Mesenchymal stem cell (in vitro differentiated cells and primary cell): ENCODE results near the gene RPSA.
"Not testable (repeated sequence)": the region's sequence is repeated elsewhere in the genome, so short reads cannot be mapped to it uniquely, and the experiment has no call there.

Experiments
- DNase-seq: peaks from one replicate; pipeline ENCODE4 v3.0.0-alpha.2; 2013
- H2AFZ ChIP-seq: one replicate; pipeline ENCODE4 v1.6.1; 2013; ENCODE audit warnings: low read depth, mild to moderate bottlenecking, control low read depth, inconsistent platforms, low read length, moderate library complexity
- H2AK5ac ChIP-seq: 2 replicates; pipeline ENCODE4 v1.6.1; 2013; ENCODE audit warnings: low read length, moderate library complexity, mild to moderate bottlenecking, inconsistent platforms; ENCODE audit not compliant: severe bottlenecking
- H2BK120ac ChIP-seq: one replicate; pipeline ENCODE4 v1.6.1; 2013; ENCODE audit warnings: low read depth, mild to moderate bottlenecking, inconsistent platforms, low read length, moderate library complexity
- H2BK12ac ChIP-seq, 2 experiments: one replicate each; pipeline ENCODE4 v1.6.1; 2013; ENCODE audit warnings: inconsistent platforms in 2 of 2, low read length in 2 of 2, mild to moderate bottlenecking in 2 of 2, moderate library complexity in 2 of 2, control low read depth in 1 of 2
- H2BK15ac ChIP-seq: one replicate; pipeline ENCODE4 v1.6.1; 2013; ENCODE audit warnings: mild to moderate bottlenecking, low read depth, inconsistent platforms; ENCODE audit not compliant: poor library complexity, severe bottlenecking
- H2BK5ac ChIP-seq: 2 replicates; pipeline ENCODE4 v1.6.1; 2013; ENCODE audit warnings: low read depth, mild to moderate bottlenecking, low read length, control low read depth, inconsistent platforms; ENCODE audit not compliant: poor library complexity, severe bottlenecking
- H3K14ac ChIP-seq, 2 experiments: one replicate each; pipeline ENCODE4 v1.6.1; 2013; ENCODE audit warnings: inconsistent platforms in 2 of 2, low read length in 2 of 2, control low read depth in 1 of 2, mild to moderate bottlenecking in 1 of 2, moderate library complexity in 1 of 2
- H3K18ac ChIP-seq, 2 experiments: one replicate each; pipeline ENCODE4 v1.6.1; 2013; ENCODE audit warnings: inconsistent platforms in 2 of 2, low read length in 2 of 2, control low read depth in 1 of 2, low read depth in 1 of 2, mild to moderate bottlenecking in 1 of 2
- H3K23ac ChIP-seq, 2 experiments: one replicate each; pipeline ENCODE4 v1.6.1; 2013; ENCODE audit warnings: inconsistent platforms in 2 of 2, low read length in 2 of 2, mild to moderate bottlenecking in 2 of 2, moderate library complexity in 2 of 2, control low read depth in 1 of 2
- H3K27ac ChIP-seq: 2 replicates; pipeline ENCODE4 v1.5.1; 2013; ENCODE audit warnings: mild to moderate bottlenecking, moderate library complexity, low read length, control low read depth, inconsistent platforms; ENCODE audit not compliant: poor library complexity, severe bottlenecking
- H3K27me3 ChIP-seq, 2 experiments: 2 replicates each; pipeline versions ENCODE4 v1.6.1 to v1.7.0; 2013; ENCODE audit warnings: low read length in 2 of 2, mild to moderate bottlenecking in 2 of 2, moderate library complexity in 2 of 2, control low read depth in 1 of 2, inconsistent platforms in 1 of 2; ENCODE audit not compliant: control insufficient read depth in 1 of 2, insufficient read depth in 1 of 2
- H3K36me3 ChIP-seq, 2 experiments: 2 replicates each; pipeline versions ENCODE4 v1.6.1 to v1.7.0; 2013; ENCODE audit warnings: low read length in 2 of 2, control low read depth in 1 of 2, inconsistent platforms in 1 of 2, low read depth in 1 of 2, mild to moderate bottlenecking in 1 of 2; ENCODE audit not compliant: insufficient read depth in 2 of 2, control insufficient read depth in 1 of 2
- H3K4ac ChIP-seq, 2 experiments: one replicate each; pipeline ENCODE4 v1.6.1; 2013; ENCODE audit warnings: inconsistent platforms in 2 of 2, low read length in 2 of 2, mild to moderate bottlenecking in 2 of 2, moderate library complexity in 2 of 2, control low read depth in 1 of 2, low read depth in 1 of 2
- H3K4me1 ChIP-seq: 2 replicates; pipeline ENCODE4 v1.6.1; 2013; ENCODE audit warnings: low read depth, low read length, control low read depth; ENCODE audit not compliant: control insufficient read depth, insufficient read depth
- H3K4me2 ChIP-seq: 2 replicates; pipeline ENCODE4 v1.6.1; 2013; ENCODE audit warnings: low read length, mild to moderate bottlenecking, inconsistent platforms; ENCODE audit not compliant: poor library complexity, severe bottlenecking
- H3K4me3 ChIP-seq, 2 experiments: 2 replicates each; pipeline versions ENCODE4 v1.5.1 to v1.7.0; 2013; ENCODE audit warnings: low read length in 2 of 2, mild to moderate bottlenecking in 2 of 2, control low read depth in 1 of 2, low read depth in 1 of 2; ENCODE audit not compliant: insufficient read depth in 1 of 2
- H3K79me1 ChIP-seq: replicated peaks from 2 replicates; pipeline ENCODE4 v1.6.1; 2013; ENCODE audit warnings: mild to moderate bottlenecking, control low read depth, low read length, inconsistent platforms; ENCODE audit not compliant: poor library complexity, severe bottlenecking
- H3K9ac ChIP-seq: 2 replicates; pipeline ENCODE4 v1.7.0; 2013; ENCODE audit warnings: mild to moderate bottlenecking, low read length, moderate library complexity
- H3K9me3 ChIP-seq: 2 replicates; pipeline ENCODE4 v1.7.0; 2013; ENCODE audit warnings: mild to moderate bottlenecking, low read length; ENCODE audit not compliant: control insufficient read depth
- H4K8ac ChIP-seq: one replicate; pipeline ENCODE4 v1.6.1; 2013; ENCODE audit warnings: inconsistent platforms, mild to moderate bottlenecking, low read length, moderate library complexity
- H4K91ac ChIP-seq: one replicate; pipeline ENCODE4 v1.6.1; 2013; ENCODE audit warnings: mild to moderate bottlenecking, low read length, inconsistent platforms
- WGBS: methylation state at CpG from one replicate; pipeline ENCODE4 v1.1.7; 2013; ENCODE audit warnings: mixed read lengths; 5-methylcytosine and 5-hydroxymethylcytosine counted together

Gene RPSA

DNA sequence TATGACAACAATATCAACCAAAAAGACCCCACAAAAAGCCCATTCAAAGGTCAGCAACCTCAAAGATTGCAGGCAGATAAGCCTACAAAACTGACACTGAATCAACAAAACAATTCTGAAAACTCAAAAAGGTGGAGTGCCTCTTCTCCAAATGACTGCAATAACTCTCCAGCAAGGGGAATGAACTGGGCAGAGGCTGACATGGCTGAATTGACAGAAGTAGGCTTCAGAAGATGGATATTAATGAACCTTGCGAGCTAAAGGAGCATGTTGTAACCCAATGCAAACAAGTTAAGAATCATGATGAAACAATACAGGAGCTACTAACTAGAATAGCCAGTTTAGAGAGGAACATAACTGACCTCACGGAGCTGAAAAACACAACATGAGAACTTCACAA, 43.7 kb upstream of the RPSA start:
- Histone ChIP-seq H2AFZ (no peak overlapping the region), H3K4me1 (no peaks in the 10 kb centered on the region), H3K79me1 (no peaks in the 10 kb centered on the region), H3K14ac (no peak overlapping the region), H3K27ac (no peak overlapping the region), H2AK5ac (no peak overlapping the region), H3K18ac (no peak overlapping the region), H3K4me3 (no peak overlapping the region), H3K9me3 (no peaks in the 10 kb centered on the region), H3K23ac (no peak overlapping the region), H2BK12ac (no peak overlapping the region), H2BK5ac (no peak overlapping the region), H3K4ac (no peak overlapping the region), H2BK15ac (no peak overlapping the region), H3K4me2 (no peak overlapping the region), H3K27me3 (peaks cover 0 to 9% of the 10 kb centered on the region in 2 experiments), H4K8ac (no peak overlapping the region), H3K36me3 (no peaks in the 10 kb centered on the region), H3K9ac (no peak overlapping the region), H2BK120ac (no peak overlapping the region), H4K91ac (no peak overlapping the region)
- 64% methylated on average over 2 of the region's 2 CpGs for WGBS
- DNase-seq = no peak

DNA sequence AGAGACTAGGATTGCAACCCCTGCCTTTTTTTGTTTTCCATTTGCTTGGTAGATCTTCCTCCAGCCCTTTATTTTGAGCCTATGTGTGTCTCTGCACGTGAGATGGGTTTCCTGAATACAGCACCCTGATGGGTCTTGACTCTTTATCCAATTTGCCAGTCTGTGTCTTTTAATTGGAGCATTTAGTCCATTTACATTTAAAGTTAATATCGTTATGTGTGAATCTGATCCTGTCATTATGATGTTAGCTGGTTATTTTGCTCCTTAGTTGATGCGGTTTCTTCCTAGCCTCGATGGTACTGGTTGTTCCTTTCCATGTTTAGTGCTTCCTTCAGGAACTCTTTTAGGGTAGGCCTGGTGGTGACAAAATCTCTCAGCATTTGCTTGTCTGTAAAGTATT, 36.1 kb upstream of the RPSA start:
- not testable (repeated sequence) for H4K8ac ChIP-seq, H2BK12ac ChIP-seq, H3K79me1 ChIP-seq, H3K9ac ChIP-seq, H3K14ac ChIP-seq, H3K36me3 ChIP-seq, H3K27me3 ChIP-seq, H3K4me2 ChIP-seq, DNase-seq, H2AK5ac ChIP-seq, H4K91ac ChIP-seq, H3K4ac ChIP-seq, H3K9me3 ChIP-seq, H2BK15ac ChIP-seq, H3K4me3 ChIP-seq, H3K23ac ChIP-seq, H3K27ac ChIP-seq, H3K4me1 ChIP-seq, H2BK5ac ChIP-seq, H2BK120ac ChIP-seq, H2AFZ ChIP-seq, H3K18ac ChIP-seq
- no CpG with 5 or more reads among the region's 4 CpGs for WGBS

DNA sequence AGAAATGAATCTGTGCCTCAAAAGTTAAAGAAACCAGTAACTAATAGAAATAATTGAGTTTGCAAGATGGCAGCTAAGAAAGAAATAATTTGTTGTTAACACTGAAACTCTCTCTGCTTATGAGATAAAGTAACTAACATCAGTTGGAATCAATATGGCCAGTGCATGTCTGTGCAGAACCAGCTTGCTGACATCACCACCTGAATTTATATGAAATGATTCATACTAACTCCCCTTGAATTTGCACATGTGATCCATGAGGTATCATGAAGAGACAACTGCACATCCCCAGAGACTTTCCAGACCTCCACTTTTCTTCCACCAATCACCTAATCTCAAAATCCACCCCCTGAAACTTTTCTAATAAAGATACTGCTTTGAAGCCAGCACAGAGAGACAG, 33.7 kb upstream of the RPSA start:
- Histone ChIP-seq H3K79me1 (no peaks in the 10 kb centered on the region), H3K9ac (no peak overlapping the region), H2AK5ac (no peak overlapping the region), H2BK120ac (no peak overlapping the region), H3K18ac (no peak overlapping the region), H3K4ac (no peak overlapping the region), H3K27me3 (peaks cover 0 to 11% of the 10 kb centered on the region in 2 experiments), H3K4me2 (no peak overlapping the region), H3K27ac (no peak overlapping the region), H2BK12ac (no peak overlapping the region), H3K23ac (no peak overlapping the region), H3K14ac (no peak overlapping the region), H2BK5ac (no peak overlapping the region), H3K36me3 (no peaks in the 10 kb centered on the region), H3K9me3 (no peaks in the 10 kb centered on the region), H2AFZ (no peak overlapping the region), H3K4me3 (no peak overlapping the region), H4K91ac (no peak overlapping the region), H4K8ac (no peak overlapping the region), H3K4me1 (no peaks in the 10 kb centered on the region), H2BK15ac (no peak overlapping the region)
- DNase-seq = no peak

DNA sequence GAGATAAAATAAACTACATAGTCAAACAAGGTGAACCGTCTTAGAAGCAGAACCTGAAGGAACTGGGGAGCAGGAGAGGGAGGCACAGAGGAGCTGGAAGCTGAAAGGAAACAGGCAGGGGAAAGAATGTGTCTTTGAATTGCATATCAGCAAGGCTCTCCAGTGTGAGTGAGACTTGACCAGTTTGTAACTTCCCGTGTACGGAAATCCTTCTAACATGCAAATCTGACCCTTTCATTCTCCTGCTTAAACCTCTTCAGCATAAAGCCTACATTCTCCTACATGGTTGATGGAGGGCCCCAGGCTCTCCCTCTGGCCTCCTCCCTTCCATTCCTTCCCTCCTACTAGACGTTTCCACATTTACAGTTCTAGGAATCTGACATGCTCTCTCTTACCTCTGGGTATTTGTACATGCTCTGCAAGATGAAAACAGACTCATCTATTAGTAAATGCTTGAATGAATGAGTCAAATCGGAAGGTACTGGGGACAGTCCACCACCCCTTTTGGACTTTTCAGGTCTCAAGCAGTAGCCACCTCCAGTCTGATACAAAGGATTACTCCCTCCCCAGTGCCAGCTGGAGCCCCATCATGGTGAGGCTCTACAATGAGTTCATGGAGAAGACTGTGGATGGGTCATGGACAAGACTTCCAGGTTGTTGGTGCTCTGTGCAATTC, 29.4 kb upstream of the RPSA start:
- Histone ChIP-seq H2BK5ac (no peak overlapping the region), H3K36me3 (no peaks in the 10 kb centered on the region), H3K4me1 (no peaks in the 10 kb centered on the region), H3K14ac (no peak overlapping the region), H3K79me1 (no peaks in the 10 kb centered on the region), H3K27ac (no peak overlapping the region), H3K4me2 (no peak overlapping the region), H3K9ac (no peak overlapping the region), H2BK12ac (no peak overlapping the region), H2BK15ac (no peak overlapping the region), H4K91ac (no peak overlapping the region), H3K4me3 (no peak overlapping the region), H3K18ac (no peak overlapping the region), H4K8ac (peak overlapping the region; percentile 47), H3K27me3 (peaks cover 0 to 11% of the 10 kb centered on the region in 2 experiments), H3K23ac (no peak overlapping the region), H2AK5ac (no peak overlapping the region), H2BK120ac (no peak overlapping the region), H3K9me3 (no peaks in the 10 kb centered on the region), H3K4ac (no peak overlapping the region), H2AFZ (no peak overlapping the region)
- no peak for DNase-seq
- 63% methylated on average over 5 of the region's 5 CpGs for WGBS
